Measurements from ENCODE around the gene SULT1E1. TPM values are rescaled to one million over a fixed set of nuclear protein-coding genes. Genes with fewer than 3 reads are reported as not detected.

SULT1E1 gene
- total RNA-seq, 1 experiment from 2014 or later = not detected

- H3K4me1 Mint-ChIP-seq = peaks cover 25% of the 10 kb centered on the region
- H3K4me3 Mint-ChIP-seq = no peak overlapping the region
- DNase-seq (ENCODE audit: low spot score) = no peak
- POLR2A ChIA-PET = interaction anchor here (0.6 kb wide), 1 partner anchor 716 kb away, joined by 4 read pairs; no protein-coding TSS in a partner anchor
- CTCF ChIA-PET = interaction anchor here (0.6 to 2.1 kb wide), 5 partner anchors 8 to 352 kb away, joined by 3 to 8 read pairs (median 4); no protein-coding TSS in a partner anchor
- H3K27ac Mint-ChIP-seq = no peak overlapping the region
- H3K36me3 Mint-ChIP-seq = no peaks in the 10 kb centered on the region; the same call in 1 of the 2 replicates
- peak; percentile 63 for ATAC-seq
- TF ChIP-seq IRF2 (CRISPR knock-in tag; IDR thresholded peaks at IDR 0.05; ENCODE audit: borderline replicate concordance, low read depth) (no peak), PREB (CRISPR knock-in tag; IDR thresholded peaks at IDR 0.05; ENCODE audit: borderline replicate concordance) (no peak), TP53 (CRISPR knock-in tag; IDR thresholded peaks at IDR 0.05) (no peak), EMX1 (CRISPR knock-in tag; IDR thresholded peaks at IDR 0.05) (no peak), FOXP1 (CRISPR knock-in tag; IDR thresholded peaks at IDR 0.05; ENCODE audit: borderline replicate concordance) (no peak), CBFB (CRISPR knock-in tag; IDR thresholded peaks at IDR 0.05; ENCODE audit: low read depth) (no peak), ZNF416 (CRISPR knock-in tag; IDR thresholded peaks at IDR 0.05) (no peak), CREM (CRISPR knock-in tag; IDR thresholded peaks at IDR 0.05) (no peak), ZNF263 (CRISPR knock-in tag; IDR thresholded peaks at IDR 0.05; ENCODE audit: low read depth) (no peak), ZNF425 (CRISPR knock-in tag; conservative IDR thresholded peaks at IDR 0.05) (no peak)
- TF ChIP-seq, protein P1, sequence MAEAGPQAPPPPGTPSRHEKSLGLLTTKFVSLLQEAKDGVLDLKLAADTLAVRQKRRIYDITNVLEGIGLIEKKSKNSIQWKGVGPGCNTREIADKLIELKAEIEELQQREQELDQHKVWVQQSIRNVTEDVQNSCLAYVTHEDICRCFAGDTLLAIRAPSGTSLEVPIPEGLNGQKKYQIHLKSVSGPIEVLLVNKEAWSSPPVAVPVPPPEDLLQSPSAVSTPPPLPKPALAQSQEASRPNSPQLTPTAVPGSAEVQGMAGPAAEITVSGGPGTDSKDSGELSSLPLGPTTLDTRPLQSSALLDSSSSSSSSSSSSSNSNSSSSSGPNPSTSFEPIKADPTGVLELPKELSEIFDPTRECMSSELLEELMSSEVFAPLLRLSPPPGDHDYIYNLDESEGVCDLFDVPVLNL (CRISPR knock-in tag; IDR thresholded peaks at IDR 0.05; ENCODE audit: borderline replicate concordance, low read depth) = no peak
- H3K9me3 Mint-ChIP-seq = peaks cover 19% of the 10 kb centered on the region
- H3K27me3 Mint-ChIP-seq (ENCODE audit: low read depth) = no peaks in the 10 kb centered on the region; the same call in 1 of the 2 replicates
Observed at GRCh38 chr4:69831646-69832325, 28.2 kb downstream of the SULT1E1 start.

DNA sequence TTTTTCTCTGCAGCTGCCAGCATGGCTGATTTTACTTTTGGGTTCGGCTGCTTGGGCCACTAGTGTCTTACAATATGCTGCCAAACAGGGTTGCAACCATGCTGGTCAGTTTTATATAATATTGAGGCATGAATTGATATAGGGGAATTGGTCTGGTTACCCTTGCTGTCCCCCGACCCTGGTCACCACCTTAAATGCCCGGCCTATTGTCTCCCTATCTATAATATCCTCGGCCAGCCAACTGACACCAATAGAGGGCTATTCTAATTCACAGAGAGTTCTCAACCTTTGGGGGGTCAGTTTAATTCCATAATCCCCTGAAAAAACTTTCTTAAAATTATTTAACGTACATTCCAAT is 28.7 kb downstream of the SULT1E1 start:
- DNase-seq (ENCODE audit: low spot score) (no peak), ATAC-seq (peak; percentile 8; the same call in 1 of the 2 replicates)
- ChIA-PET CTCF (interaction anchor here (0.6 to 2.1 kb wide), 6 partner anchors 8 to 352 kb away, joined by 3 to 8 read pairs (median 4); no protein-coding TSS in a partner anchor), POLR2A (no interaction called here)
- TF ChIP-seq NFE2L1 (CRISPR knock-in tag; IDR thresholded peaks at IDR 0.05) = no peak
- TF ChIP-seq TCF7 (CRISPR knock-in tag; IDR thresholded peaks at IDR 0.05; ENCODE audit: low read depth) = no peak
- no peak for TF ChIP-seq PRDM15 (CRISPR knock-in tag; IDR thresholded peaks at IDR 0.05)
- Mint-ChIP-seq H3K27me3 (ENCODE audit: low read depth) (no peaks in the 10 kb centered on the region; the same call in 1 of the 2 replicates), H3K4me3 (no peak overlapping the region), H3K36me3 (no peaks in the 10 kb centered on the region; the same call in 1 of the 2 replicates), H3K4me1 (peaks cover 29% of the 10 kb centered on the region), H3K9me3 (peaks cover 19% of the 10 kb centered on the region), H3K27ac (no peak overlapping the region)
